B cell (primary cell): ENCODE results near the gene B4GALNT3. TPM values are rescaled to one million over a fixed set of nuclear protein-coding genes. Genes with fewer than 3 reads are reported as not detected.

Experiments
- ATAC-seq: fragments of 200-7000 bp; cut with Tn5 transposase; one replicate; pipeline ENCODE4 v1.10.0; 2021; ENCODE audit warnings: low read depth, mild to moderate bottlenecking, moderate number of reproducible peaks, moderate library complexity
- CTCF ChIA-PET: fragments of 350-600 bp; sonication (Branson Sonifier 250); formaldehyde crosslinking; loops from one replicate; lab custom pipeline; 2021; ENCODE audit warnings: antibody characterized with exemption, inconsistent platforms; lab: Charles Lee
- POLR2A ChIA-PET: fragments of 350-600 bp; sonication (Branson Sonifier 250); formaldehyde crosslinking; loops from one replicate; lab custom pipeline; 2021; ENCODE audit warnings: antibody characterized with exemption; lab: Charles Lee
- DNase-seq: peaks from one replicate; pipeline ENCODE4 v3.0.0; 2013
- H2AFZ ChIP-seq: 2 replicates; pipeline ENCODE4 v1.6.1; 2012; ENCODE audit warnings: mild to moderate bottlenecking, low read depth, low read length; ENCODE audit not compliant: insufficient read depth, poor library complexity, severe bottlenecking
- H3K27ac ChIP-seq, 2 donors: 1 replicate in 1 of 2; 2 replicates in 1 of 2; pipeline ENCODE4 v1.5.1; 2012 to 2013; ENCODE audit warnings: low read length in 2 of 2, mild to moderate bottlenecking in 2 of 2, moderate library complexity in 1 of 2
- H3K27me3 ChIP-seq, 4 experiments: fragments of 200-600 bp in 1 of 4; sonication (generic) in 1 of 4; replicated peaks in 1 of 4; 1 replicate in 2 of 4; 2 replicates in 2 of 4; pipeline versions ENCODE4 v1.6.1 to v1.7.0; 2013 to 2016; ENCODE audit warnings: low read length in 3 of 4, mild to moderate bottlenecking in 2 of 4, mixed read lengths in 1 of 4, moderate library complexity in 1 of 4; ENCODE audit not compliant: insufficient read depth in 4 of 4, control insufficient read depth in 3 of 4; ENCODE audit errors: control extremely low read depth in 1 of 4
- H3K36me3 ChIP-seq, 2 experiments: replicated peaks in 1 of 2; 1 replicate in 1 of 2; 2 replicates in 1 of 2; pipeline versions ENCODE4 v1.6.1 to v1.7.1; 2013; ENCODE audit warnings: low read length in 1 of 2; ENCODE audit not compliant: insufficient read depth in 2 of 2, control insufficient read depth in 1 of 2; ENCODE audit errors: control extremely low read depth in 1 of 2, extremely low read depth in 1 of 2
- H3K4me1 ChIP-seq, 2 donors: fragments of 200-600 bp in 1 of 2; sonication (generic) in 1 of 2; 1 replicate in 1 of 2; 2 replicates in 1 of 2; pipeline versions ENCODE4 v1.5.1 to v1.6.1; 2013 to 2017; ENCODE audit warnings: low read length in 2 of 2; ENCODE audit not compliant: control insufficient read depth in 2 of 2, insufficient read depth in 2 of 2
- H3K4me2 ChIP-seq: replicated peaks from 2 replicates; pipeline ENCODE3; 2012; ENCODE audit warnings: mild to moderate bottlenecking, low read depth, low read length; ENCODE audit not compliant: poor library complexity, severe bottlenecking
- H3K4me3 ChIP-seq, 5 experiments: fragments of 200-600 bp in 1 of 5; sonication (generic) in 1 of 5; 1 replicate in 3 of 5; 2 replicates in 2 of 5; pipeline versions ENCODE4 v1.5.1 to v1.7.0; 2011 to 2016; ENCODE audit warnings: low read length in 4 of 5, mild to moderate bottlenecking in 4 of 5, low read depth in 2 of 5, control low read depth in 1 of 5, moderate library complexity in 1 of 5; ENCODE audit not compliant: insufficient read depth in 1 of 5; ENCODE audit errors: control extremely low read depth in 1 of 5, extremely low read depth in 1 of 5
- H3K79me2 ChIP-seq: fragments of 200-600 bp; sonication (generic); one replicate; pipeline ENCODE4 v1.6.0; 2016; ENCODE audit warnings: low read length; ENCODE audit not compliant: control insufficient read depth, insufficient read depth
- H3K9ac ChIP-seq: fragments of 200-600 bp; sonication (generic); 2 replicates; pipeline ENCODE4 v1.6.1; 2017; ENCODE audit warnings: mild to moderate bottlenecking, low read length, moderate library complexity
- H3K9me3 ChIP-seq, 3 donors: one replicate each; pipeline versions ENCODE4 v1.6.1 to v1.7.1; 2013; ENCODE audit warnings: low read length in 2 of 3; ENCODE audit not compliant: control insufficient read depth in 2 of 3, insufficient read depth in 1 of 3; ENCODE audit errors: control extremely low read depth in 1 of 3
- H4K20me1 ChIP-seq: 2 replicates; pipeline ENCODE4 v1.6.0; 2012; ENCODE audit warnings: mild to moderate bottlenecking, low read length; ENCODE audit not compliant: insufficient read depth, control insufficient read depth, poor library complexity, severe bottlenecking
- H3K27ac Mint-ChIP-seq: one replicate; pipeline ENCODE4 v1.8.0; 2021; ENCODE audit warnings: mixed read lengths
- H3K27me3 Mint-ChIP-seq: one replicate; pipeline ENCODE4 v1.8.0; 2021; ENCODE audit warnings: mixed read lengths
- H3K4me1 Mint-ChIP-seq: one replicate; pipeline ENCODE4 v1.8.0; 2021; ENCODE audit warnings: mixed read lengths
- H3K4me3 Mint-ChIP-seq: one replicate; pipeline ENCODE4 v1.8.0; 2021; ENCODE audit warnings: mixed read lengths
- H3K9me3 Mint-ChIP-seq: one replicate; pipeline ENCODE4 v1.8.0; 2022; ENCODE audit warnings: mixed read lengths; ENCODE audit not compliant: insufficient read depth
- CTCF ChIP-seq: fragments of 200-600 bp; IDR thresholded peaks from one replicate; pipeline ENCODE4 v1.8.0; 2022; ENCODE audit warnings: antibody characterized with exemption, mild to moderate bottlenecking
- EZH2 ChIP-seq: IDR thresholded peaks from 2 replicates; pipeline ENCODE4 v1.6.1; 2012; ENCODE audit warnings: borderline replicate concordance, low read depth, mild to moderate bottlenecking, moderate library complexity, low read length; ENCODE audit not compliant: insufficient read depth, poor library complexity, severe bottlenecking
- WGBS: methylation state at CpG from one replicate; pipeline ENCODE4 v1.1.5; 2013; ENCODE audit warnings: missing lambda C conversion rate; ENCODE audit not compliant: insufficient coverage; 5-methylcytosine and 5-hydroxymethylcytosine counted together
- intact Hi-C: fragments of 100-400 bp; cut with micrococcal nuclease; formaldehyde crosslinking; loops from one replicate; pipeline ENCODE4 v1.10.0; 2022
- polyA plus RNA-seq: library from polyadenylated mRNA; depleted of rRNA; stranded (reverse); fragments of >200 nt; gene quantifications from 2 replicates; pipeline ENCODE4 v1.2.3, GENCODE V29; 2012
- total RNA-seq, 2 donors: library from RNA; stranded (reverse); fragments of 120-200 nt in 1 of 2; gene quantifications; 1 replicate in 1 of 2; 2 replicates in 1 of 2; pipeline versions ENCODE4 v1.2.3 to v1.2.4, GENCODE V29; 2013 to 2022

The B4GALNT3 gene
- total and polyA plus RNA-seq, 2 donors (not counting 1 experiment from before 2014, with no cell fraction given) = 0.25 TPM; not detected in 1

- POLR2A ChIA-PET = no interaction called here
- no peaks in the 10 kb centered on the region for H3K27me3 Mint-ChIP-seq
These were observed 128.9 kb downstream of the B4GALNT3 start for GRCh38 chr12:588646-589045.

More at GRCh38 chr12:588646-589045, 128.9 kb downstream of the B4GALNT3 start:
- TF ChIP-seq EZH2 (no peak), CTCF (no peak)
- DNase-seq (no peak), ATAC-seq (no peak)
- no peak overlapping the region for H3K9ac ChIP-seq
- no peaks in the 10 kb centered on the region for H3K79me2 ChIP-seq
- Mint-ChIP-seq H3K27ac (no peak overlapping the region), H3K4me1 (peaks cover 18% of the 10 kb centered on the region), H3K4me3 (no peak overlapping the region), H3K9me3 (no peaks in the 10 kb centered on the region)
- no CpG with 5 or more reads among the region's 4 CpGs for WGBS
- no peaks in the 10 kb centered on the region for H3K9me3 ChIP-seq
- intact Hi-C loops = no loop called here
- no peak overlapping the region for H3K27ac ChIP-seq
- no peak overlapping the region for H2AFZ ChIP-seq
- H3K4me1 ChIP-seq = peaks cover 5 to 15% of the 10 kb centered on the region in 2 donors
- no peak overlapping the region for H3K4me3 ChIP-seq
- H4K20me1 ChIP-seq = no peaks in the 10 kb centered on the region
- peaks cover 0 to 5% (median 0%) of the 10 kb centered on the region in 4 experiments for H3K27me3 ChIP-seq
- no peaks in the 10 kb centered on the region for H3K36me3 ChIP-seq
- no peak overlapping the region for H3K4me2 ChIP-seq
- CTCF ChIA-PET = interaction anchor here (1.0 to 1.1 kb wide), 2 partner anchors 13 to 228 kb away, joined by 4 read pairs; no protein-coding TSS in a partner anchor
